ENCODE data around the gene SLC25A26. TPM values are rescaled to one million over a fixed set of nuclear protein-coding genes. Genes with fewer than 3 reads are reported as not detected.

The SLC25A26 gene
- total and polyA plus RNA-seq, 7 experiments from 2014 or later = 14.1 to 51.3 (median 21.7) TPM

GRCh38 chr3:66381626-66382025 is 160.8 kb downstream of the SLC25A26 start:
- Mint-ChIP-seq H3K4me3 (no peak overlapping the region), H3K27me3 (no peaks in the 10 kb centered on the region), H3K36me3 (peaks cover 23 to 100% (median 83%) of the 10 kb centered on the region in 5 donors), H3K9me3 (peaks cover 0 to 34% (median 6%) of the 10 kb centered on the region in 11 donors), H3K4me1 (peaks cover 5 to 18% (median 10%) of the 10 kb centered on the region in 7 donors), H3K27ac (peak overlapping the region in 1 of 9 donors; percentile 19)
- Histone ChIP-seq H3K27ac (ENCODE audit: low read depth, low read length) (no peak overlapping the region), H3K36me3 (ENCODE audit: control insufficient read depth in 2 of 3, insufficient read depth in 3 of 3, low read length in 3 of 3) (peaks cover 44 to 87% (median 46%) of the 10 kb centered on the region in 3 experiments), H3K4me1 (ENCODE audit: control insufficient read depth in 2 of 2, insufficient read depth in 2 of 2, low read length in 2 of 2) (peaks cover 3 to 21% of the 10 kb centered on the region in 2 donors), H3K4me3 (ENCODE audit: low read length) (no peak overlapping the region), H3K9me3 (ENCODE audit: control insufficient read depth in 2 of 3, low read length in 3 of 3) (peaks cover 0 to 3% (median 0%) of the 10 kb centered on the region in 3 experiments), H3K27me3 (ENCODE audit: control insufficient read depth in 2 of 2, insufficient read depth in 2 of 2, low read length in 2 of 2) (no peaks in the 10 kb centered on the region)
- no peak for DNase-seq
- intact Hi-C loops (cut with micrococcal nuclease) = no loop called here
- ATAC-seq = no peak
- POLR2A ChIA-PET = no interaction called here
- CTCF ChIA-PET = no interaction called here

GRCh38 chr3:66382142-66382541 is 161.3 kb downstream of the SLC25A26 start:
- Histone ChIP-seq H3K27me3 (ENCODE audit: control insufficient read depth in 2 of 2, insufficient read depth in 2 of 2, low read length in 2 of 2) (no peaks in the 10 kb centered on the region), H3K27ac (ENCODE audit: low read depth, low read length) (no peak overlapping the region), H3K4me1 (ENCODE audit: control insufficient read depth in 2 of 2, insufficient read depth in 2 of 2, low read length in 2 of 2) (peaks cover 3 to 16% of the 10 kb centered on the region in 2 donors), H3K4me3 (ENCODE audit: low read length) (no peak overlapping the region), H3K36me3 (ENCODE audit: control insufficient read depth in 2 of 3, insufficient read depth in 3 of 3, low read length in 3 of 3) (peaks cover 44 to 87% (median 46%) of the 10 kb centered on the region in 3 experiments), H3K9me3 (ENCODE audit: control insufficient read depth in 2 of 3, low read length in 3 of 3) (peaks cover 0 to 3% (median 0%) of the 10 kb centered on the region in 3 experiments)
- POLR2A ChIA-PET = no interaction called here
- ATAC-seq (no peak), DNase-seq (no peak)
- H3K4me3 Mint-ChIP-seq = peak overlapping the region in 1 of 10 donors; percentile 10
- peaks cover 5 to 19% (median 10%) of the 10 kb centered on the region in 7 donors for H3K4me1 Mint-ChIP-seq
- peaks cover 23 to 100% (median 83%) of the 10 kb centered on the region in 5 donors for H3K36me3 Mint-ChIP-seq
- no peaks in the 10 kb centered on the region for H3K27me3 Mint-ChIP-seq
- peaks cover 0 to 39% (median 6%) of the 10 kb centered on the region in 11 donors for H3K9me3 Mint-ChIP-seq
- peak overlapping the region in 4 of 9 donors; percentile 13 to 51 (median 17) for H3K27ac Mint-ChIP-seq
- CTCF ChIA-PET = no interaction called here
- intact Hi-C loops (cut with micrococcal nuclease) = no loop called here

- no peak overlapping the region for H3K27ac ChIP-seq (ENCODE audit: low read depth, low read length)
- Mint-ChIP-seq H3K27me3 (no peaks in the 10 kb centered on the region), H3K9me3 (peaks cover 0 to 45% (median 7%) of the 10 kb centered on the region in 11 donors), H3K4me1 (peaks cover under 1 to 17% (median 6%) of the 10 kb centered on the region in 7 donors), H3K36me3 (peaks cover 21 to 96% (median 81%) of the 10 kb centered on the region in 5 donors), H3K27ac (no peak overlapping the region), H3K4me3 (no peak overlapping the region)
- peaks cover 0 to 3% (median 0%) of the 10 kb centered on the region in 3 experiments for H3K9me3 ChIP-seq (ENCODE audit: control insufficient read depth in 2 of 3, low read length in 3 of 3)
- peaks cover 0 to 7% of the 10 kb centered on the region in 2 donors for H3K4me1 ChIP-seq (ENCODE audit: control insufficient read depth in 2 of 2, insufficient read depth in 2 of 2, low read length in 2 of 2)
- DNase-seq (no peak), ATAC-seq (no peak)
- no peak overlapping the region for H3K4me3 ChIP-seq (ENCODE audit: low read length)
- ChIA-PET CTCF (interaction anchor here (0.6 kb wide), 1 partner anchor 93 kb away, joined by 3 read pairs; no protein-coding TSS in a partner anchor), POLR2A (no interaction called here)
- intact Hi-C loops (cut with micrococcal nuclease) = no loop called here
- H3K27me3 ChIP-seq (ENCODE audit: control insufficient read depth in 2 of 2, insufficient read depth in 2 of 2, low read length in 2 of 2) = no peaks in the 10 kb centered on the region
- H3K36me3 ChIP-seq (ENCODE audit: control insufficient read depth in 2 of 3, insufficient read depth in 3 of 3, low read length in 3 of 3) = peaks cover 44 to 81% (median 46%) of the 10 kb centered on the region in 3 experiments
These were observed 162.2 kb downstream of the SLC25A26 start for GRCh38 chr3:66383023-66383422.

GRCh38 chr3:66383998-66384745 is 163.4 kb downstream of the SLC25A26 start:
- H3K4me3 Mint-ChIP-seq = no peak overlapping the region
- H3K27me3 Mint-ChIP-seq = no peaks in the 10 kb centered on the region
- ATAC-seq (no peak), DNase-seq (no peak)
- Histone ChIP-seq H3K36me3 (ENCODE audit: control insufficient read depth in 2 of 3, insufficient read depth in 3 of 3, low read length in 3 of 3) (peaks cover 40 to 70% (median 42%) of the 10 kb centered on the region in 3 experiments), H3K9me3 (ENCODE audit: control insufficient read depth in 2 of 3, low read length in 3 of 3) (peaks cover 0 to 3% (median 0%) of the 10 kb centered on the region in 3 experiments), H3K4me1 (ENCODE audit: control insufficient read depth in 2 of 2, insufficient read depth in 2 of 2, low read length in 2 of 2) (no peaks in the 10 kb centered on the region), H3K27me3 (ENCODE audit: control insufficient read depth in 2 of 2, insufficient read depth in 2 of 2, low read length in 2 of 2) (no peaks in the 10 kb centered on the region), H3K27ac (ENCODE audit: low read depth, low read length) (no peak overlapping the region), H3K4me3 (ENCODE audit: low read length) (no peak overlapping the region)
- H3K4me1 Mint-ChIP-seq = peaks cover 5 to 23% (median 11%) of the 10 kb centered on the region in 7 donors
- H3K36me3 Mint-ChIP-seq = peaks cover 25 to 95% (median 81%) of the 10 kb centered on the region in 5 donors
- ChIA-PET CTCF (interaction anchor here (0.6 kb wide), 1 partner anchor 11 kb away, joined by 3 read pairs; no protein-coding TSS in a partner anchor), POLR2A (no interaction called here)
- H3K9me3 Mint-ChIP-seq = peaks cover 0 to 55% (median 13%) of the 10 kb centered on the region in 11 donors
- intact Hi-C loops (cut with micrococcal nuclease) = no loop called here
- H3K27ac Mint-ChIP-seq = peak overlapping the region in 5 of 9 donors; percentile 20 to 45 (median 36)

GRCh38 chr3:66385066-66385465 is 164.3 kb downstream of the SLC25A26 start:
- no peak overlapping the region for H3K4me3 Mint-ChIP-seq
- no peak overlapping the region for H3K4me3 ChIP-seq (ENCODE audit: low read length)
- peaks cover 0 to 7% of the 10 kb centered on the region in 2 donors for H3K4me1 ChIP-seq (ENCODE audit: control insufficient read depth in 2 of 2, insufficient read depth in 2 of 2, low read length in 2 of 2)
- peaks cover 0 to 55% (median 13%) of the 10 kb centered on the region in 11 donors for H3K9me3 Mint-ChIP-seq
- peak overlapping the region in 1 of 9 donors; percentile 20 for H3K27ac Mint-ChIP-seq
- ChIA-PET POLR2A (no interaction called here), CTCF (interaction anchor here (0.6 kb wide), 1 partner anchor 12 kb away, joined by 3 read pairs; no protein-coding TSS in a partner anchor)
- DNase-seq = no peak
- intact Hi-C loops (cut with micrococcal nuclease) = no loop called here
- no peaks in the 10 kb centered on the region for H3K27me3 Mint-ChIP-seq
- H3K9me3 ChIP-seq (ENCODE audit: control insufficient read depth in 2 of 3, low read length in 3 of 3) = peaks cover 0 to 3% (median 0%) of the 10 kb centered on the region in 3 experiments
- H3K36me3 Mint-ChIP-seq = peaks cover 24 to 91% (median 80%) of the 10 kb centered on the region in 5 donors
- ATAC-seq = no peak
- H3K36me3 ChIP-seq (ENCODE audit: control insufficient read depth in 2 of 3, insufficient read depth in 3 of 3, low read length in 3 of 3) = peaks cover 36 to 61% (median 38%) of the 10 kb centered on the region in 3 experiments
- H3K27ac ChIP-seq (ENCODE audit: low read depth, low read length) = no peak overlapping the region
- H3K27me3 ChIP-seq (ENCODE audit: control insufficient read depth in 2 of 2, insufficient read depth in 2 of 2, low read length in 2 of 2) = no peaks in the 10 kb centered on the region
- peaks cover 7 to 32% (median 20%) of the 10 kb centered on the region in 7 donors for H3K4me1 Mint-ChIP-seq

- no peaks in the 10 kb centered on the region for H3K27me3 Mint-ChIP-seq
- Histone ChIP-seq H3K4me1 (ENCODE audit: control insufficient read depth in 2 of 2, insufficient read depth in 2 of 2, low read length in 2 of 2) (peaks cover 3 to 17% of the 10 kb centered on the region in 2 donors), H3K36me3 (ENCODE audit: control insufficient read depth in 2 of 3, insufficient read depth in 3 of 3, low read length in 3 of 3) (peaks cover 26 to 49% (median 34%) of the 10 kb centered on the region in 3 experiments), H3K9me3 (ENCODE audit: control insufficient read depth in 2 of 3, low read length in 3 of 3) (peaks cover 0 to 3% (median 0%) of the 10 kb centered on the region in 3 experiments), H3K27ac (ENCODE audit: low read depth, low read length) (no peak overlapping the region), H3K4me3 (ENCODE audit: low read length) (no peak overlapping the region), H3K27me3 (ENCODE audit: control insufficient read depth in 2 of 2, insufficient read depth in 2 of 2, low read length in 2 of 2) (no peaks in the 10 kb centered on the region)
- POLR2A ChIA-PET = no interaction called here
- H3K36me3 Mint-ChIP-seq = peaks cover 21 to 79% (median 71%) of the 10 kb centered on the region in 5 donors
- H3K4me1 Mint-ChIP-seq = peaks cover 11 to 44% (median 31%) of the 10 kb centered on the region in 7 donors
- CTCF ChIA-PET = no interaction called here
- ATAC-seq = no peak
- DNase-seq = no peak
- H3K4me3 Mint-ChIP-seq = no peak overlapping the region
- peaks cover 0 to 65% (median 13%) of the 10 kb centered on the region in 11 donors for H3K9me3 Mint-ChIP-seq
- intact Hi-C loops (cut with micrococcal nuclease) = no loop called here
- H3K27ac Mint-ChIP-seq = peak overlapping the region in 3 of 9 donors; percentile 38 to 66 (median 41)
These were observed 165.5 kb downstream of the SLC25A26 start for GRCh38 chr3:66386011-66386924.
